HCT116 (cell line): ENCODE data around the gene BPIFB3.

Experiments used
- CTCF ChIP-seq, 3 experiments: fragments of 200-600 bp in 1 of 3; sonication (generic) in 1 of 3; IDR thresholded peaks in 2 of 3; conservative IDR thresholded peaks in 1 of 3; 2 replicates each; pipeline ENCODE4 v1.5.1; 2012 to 2017; ENCODE audit warnings: low read depth in 2 of 3, low read length in 2 of 3, antibody characterized with exemption in 1 of 3, borderline replicate concordance in 1 of 3, control low read depth in 1 of 3, mild to moderate bottlenecking in 1 of 3, mixed read lengths in 1 of 3, mixed run types in 1 of 3, moderate library complexity in 1 of 3; ENCODE audit not compliant: insufficient read depth in 1 of 3
- JUND ChIP-seq: IDR thresholded peaks from 2 replicates; pipeline ENCODE4 v1.6.1; 2012
- POLR2A ChIP-seq: IDR thresholded peaks from 2 replicates; pipeline ENCODE4 v1.7.0; 2011; ENCODE audit warnings: borderline replicate concordance; ENCODE audit not compliant: insufficient read depth, insufficient read length; ENCODE audit errors: extremely low read depth
- POLR2AphosphoS5 ChIP-seq: IDR thresholded peaks from 2 replicates; pipeline ENCODE4 v1.6.1; 2011; ENCODE audit warnings: mild to moderate bottlenecking, low read depth, low read length, moderate library complexity
- RAD21 ChIP-seq: IDR thresholded peaks from 2 replicates; pipeline ENCODE4 v1.6.1; 2012; ENCODE audit warnings: low read depth, mild to moderate bottlenecking
- REST ChIP-seq: IDR thresholded peaks from 2 replicates; pipeline ENCODE4 v1.6.1; 2012; ENCODE audit warnings: low read depth
- YY1 ChIP-seq: IDR thresholded peaks from 2 replicates; pipeline ENCODE4 v1.6.1; 2011; ENCODE audit warnings: low read length, low read depth, moderate library complexity, mild to moderate bottlenecking; ENCODE audit not compliant: insufficient replicate concordance; ENCODE audit errors: extremely low read depth
- ZBTB33 ChIP-seq: IDR thresholded peaks from 2 replicates; pipeline ENCODE4 v1.6.1; 2011; ENCODE audit warnings: mild to moderate bottlenecking, low read length, moderate library complexity; ENCODE audit not compliant: insufficient replicate concordance; ENCODE audit errors: extremely low read depth

GRCh38 chr20:33013701-33014326 is 39.9 kb upstream of the BPIFB3 start:
- TF ChIP-seq CTCF (IDR thresholded peaks at IDR 0.05 in 2 of 3, conservative IDR thresholded peaks at IDR 0.05 in 1 of 3; ENCODE audit: borderline replicate concordance in 1 of 3, insufficient read depth in 1 of 3, low read depth in 2 of 3, low read length in 2 of 3) (no peak), RAD21 (no peak), POLR2A (no peak), POLR2AphosphoS5 (no peak), ZBTB33 (no peak), JUND (no peak), REST (no peak), YY1 (no peak)
